HEK293 (cell line): ENCODE data around the gene NKX1-1.

Source experiments
- CTCF ChIA-PET: fragments of 350-600 bp; formaldehyde crosslinking; extraction: SDS; loops from one replicate; lab custom pipeline; 2021; ENCODE audit warnings: antibody characterized with exemption; lab: Yijun Ruan, JAX
- POLR2A ChIA-PET: fragments of 300-600 bp; formaldehyde crosslinking; extraction: SDS; loops from one replicate; lab custom pipeline; 2020; ENCODE audit warnings: antibody characterized with exemption, inconsistent platforms; lab: Yijun Ruan, JAX
- H3K27ac ChIP-seq: fragments of 200-500 bp; sonication (Bioruptor generic); 2 replicates; pipeline ENCODE4 v1.5.1; 2014; ENCODE audit warnings: low read depth, low read length, control low read depth, inconsistent platforms; ENCODE audit errors: extremely low read depth
- H3K36me3 ChIP-seq, 2 experiments: fragments of 200-500 bp in 1 of 2; sonication (Bioruptor generic) in 1 of 2; 1 replicate in 1 of 2; 2 replicates in 1 of 2; pipeline ENCODE4 v1.5.1; 2014 to 2017; ENCODE audit warnings: inconsistent platforms in 2 of 2, low read length in 2 of 2; ENCODE audit not compliant: control insufficient read depth in 2 of 2, insufficient read depth in 1 of 2
- H3K4me1 ChIP-seq: fragments of 200-500 bp; sonication (Bioruptor generic); 2 replicates; pipeline ENCODE4 v1.5.1; 2014; ENCODE audit warnings: mild to moderate bottlenecking, low read length, inconsistent platforms; ENCODE audit not compliant: control insufficient read depth, insufficient read depth
- H3K4me3 ChIP-seq: 2 replicates; pipeline ENCODE4 v1.5.1; 2011; ENCODE audit warnings: low read depth, mild to moderate bottlenecking, control low read depth, low read length, moderate library complexity
- H3K9me3 ChIP-seq: fragments of 200-500 bp; sonication (Bioruptor generic); 2 replicates; pipeline ENCODE4 v1.5.1; 2014; ENCODE audit warnings: low read depth, low read length, inconsistent platforms; ENCODE audit not compliant: control insufficient read depth, insufficient read depth
- BCL11A ChIP-seq: fragments of 450-650 bp; formaldehyde crosslinking; IDR thresholded peaks from 2 replicates; pipeline ENCODE4 v1.5.1; 2016; ENCODE audit warnings: low read depth, missing biosample characterization, missing genetic modification characterization
- EGR2 ChIP-seq: fragments of 450-650 bp; formaldehyde crosslinking; IDR thresholded peaks from 2 replicates; pipeline ENCODE4 v1.5.1; 2016; ENCODE audit warnings: low read depth, missing biosample characterization, missing genetic modification characterization
- SETDB1 ChIP-seq: IDR thresholded peaks from one replicate; pipeline ENCODE4 v1.6.1; 2017; ENCODE audit warnings: mild to moderate bottlenecking, low read length, moderate library complexity, mixed read lengths; ENCODE audit not compliant: insufficient read length
- ZBTB1 ChIP-seq: fragments of 450-650 bp; formaldehyde crosslinking; IDR thresholded peaks from 2 replicates; pipeline ENCODE4 v1.5.1; 2016; ENCODE audit warnings: missing biosample characterization, missing genetic modification characterization
- ZBTB21 ChIP-seq: fragments of 450-650 bp; formaldehyde crosslinking; IDR thresholded peaks from 2 replicates; pipeline ENCODE4 v1.5.1; 2017; ENCODE audit warnings: missing biosample characterization, missing genetic modification characterization
- ZBTB7A ChIP-seq: fragments of 450-650 bp; formaldehyde crosslinking; IDR thresholded peaks from 2 replicates; pipeline ENCODE4 v1.5.1; 2016; ENCODE audit warnings: low read depth, missing biosample characterization, missing genetic modification characterization
- ZFP37 ChIP-seq: fragments of 450-650 bp; formaldehyde crosslinking; IDR thresholded peaks from 2 replicates; pipeline ENCODE4 v1.5.1; 2016; ENCODE audit warnings: missing biosample characterization, missing genetic modification characterization
- ZNF10 ChIP-seq: fragments of 450-650 bp; formaldehyde crosslinking; IDR thresholded peaks from 2 replicates; pipeline ENCODE4 v1.5.1; 2017; ENCODE audit warnings: missing biosample characterization, missing genetic modification characterization
- ZNF121 ChIP-seq: fragments of 450-650 bp; formaldehyde crosslinking; IDR thresholded peaks from 2 replicates; pipeline ENCODE4 v1.5.1; 2016; ENCODE audit warnings: missing biosample characterization, missing genetic modification characterization
- ZNF16 ChIP-seq: fragments of 450-650 bp; formaldehyde crosslinking; IDR thresholded peaks from 2 replicates; pipeline ENCODE4 v1.5.1; 2016; ENCODE audit warnings: low read depth, missing biosample characterization, missing genetic modification characterization
- ZNF18 ChIP-seq: fragments of 450-650 bp; formaldehyde crosslinking; IDR thresholded peaks from 2 replicates; pipeline ENCODE4 v1.5.1; 2016; ENCODE audit warnings: missing biosample characterization, missing genetic modification characterization
- ZNF184 ChIP-seq: fragments of 450-650 bp; IDR thresholded peaks from 2 replicates; pipeline ENCODE4 v1.5.1; 2018; ENCODE audit warnings: missing biosample characterization, mild to moderate bottlenecking, missing genetic modification characterization
- ZNF266 ChIP-seq: fragments of 450-650 bp; formaldehyde crosslinking; IDR thresholded peaks from 2 replicates; pipeline ENCODE4 v1.5.1; 2016; ENCODE audit warnings: missing biosample characterization, missing genetic modification characterization, low read depth
- ZNF335 ChIP-seq: fragments of 450-650 bp; formaldehyde crosslinking; conservative IDR thresholded peaks from 2 replicates; pipeline ENCODE4 v1.5.1; 2016; ENCODE audit warnings: missing biosample characterization, missing genetic modification characterization
- ZNF391 ChIP-seq: fragments of 450-650 bp; formaldehyde crosslinking; IDR thresholded peaks from 2 replicates; pipeline ENCODE4 v1.5.1; 2016; ENCODE audit warnings: low read depth, missing biosample characterization, missing genetic modification characterization, borderline replicate concordance
- ZNF433 ChIP-seq: fragments of 450-650 bp; formaldehyde crosslinking; IDR thresholded peaks from 2 replicates; pipeline ENCODE4 v1.5.1; 2016; ENCODE audit warnings: missing biosample characterization, missing genetic modification characterization, low read depth
- ZNF48 ChIP-seq: fragments of 450-650 bp; formaldehyde crosslinking; IDR thresholded peaks from 2 replicates; pipeline ENCODE4 v1.5.1; 2016; ENCODE audit warnings: missing biosample characterization, missing genetic modification characterization
- ZNF510 ChIP-seq: fragments of 450-650 bp; formaldehyde crosslinking; IDR thresholded peaks from 2 replicates; pipeline ENCODE4 v1.5.1; 2018; ENCODE audit warnings: mild to moderate bottlenecking, missing genetic modification characterization, missing biosample characterization; ENCODE audit not compliant: insufficient replicate concordance
- ZNF521 ChIP-seq: fragments of 450-650 bp; formaldehyde crosslinking; IDR thresholded peaks from 2 replicates; pipeline ENCODE4 v1.5.1; 2017; ENCODE audit warnings: missing biosample characterization, mild to moderate bottlenecking, missing genetic modification characterization
- ZNF544 ChIP-seq: fragments of 450-650 bp; formaldehyde crosslinking; IDR thresholded peaks from 2 replicates; pipeline ENCODE4 v1.5.0; 2017; ENCODE audit warnings: missing biosample characterization, missing genetic modification characterization
- ZNF585B ChIP-seq: fragments of 450-650 bp; formaldehyde crosslinking; IDR thresholded peaks from 2 replicates; pipeline ENCODE4 v1.5.1; 2016; ENCODE audit warnings: missing biosample characterization, missing genetic modification characterization
- ZNF610 ChIP-seq: fragments of 450-650 bp; formaldehyde crosslinking; IDR thresholded peaks from 2 replicates; pipeline ENCODE4 v1.5.1; 2016; ENCODE audit warnings: missing biosample characterization, missing genetic modification characterization, borderline replicate concordance
- ZNF624 ChIP-seq: fragments of 450-650 bp; formaldehyde crosslinking; IDR thresholded peaks from 2 replicates; pipeline ENCODE4 v1.5.1; 2017; ENCODE audit warnings: missing biosample characterization, missing genetic modification characterization
- ZNF626 ChIP-seq: fragments of 450-650 bp; sonication (Bioruptor Pico); formaldehyde crosslinking; IDR thresholded peaks from 2 replicates; pipeline ENCODE4 v1.5.1; 2018; ENCODE audit warnings: missing biosample characterization, missing genetic modification characterization, inconsistent platforms
- ZNF654 ChIP-seq: fragments of 450-650 bp; formaldehyde crosslinking; IDR thresholded peaks from 2 replicates; pipeline ENCODE4 v1.5.1; 2016; ENCODE audit warnings: low read depth, missing biosample characterization, missing genetic modification characterization
- ZNF658 ChIP-seq: fragments of 450-650 bp; formaldehyde crosslinking; IDR thresholded peaks from 2 replicates; pipeline ENCODE4; 2016; ENCODE audit warnings: missing biosample characterization, missing genetic modification characterization
- ZNF664 ChIP-seq: fragments of 450-650 bp; formaldehyde crosslinking; IDR thresholded peaks from 2 replicates; pipeline ENCODE4 v1.5.1; 2016; ENCODE audit warnings: missing biosample characterization, missing genetic modification characterization
- ZXDB ChIP-seq: fragments of 450-650 bp; formaldehyde crosslinking; IDR thresholded peaks from 2 replicates; pipeline ENCODE4 v1.5.1; 2016; ENCODE audit warnings: missing biosample characterization, missing genetic modification characterization
- TF ChIP-seq, protein P1 (sequence below): fragments of 450-650 bp; formaldehyde crosslinking; IDR thresholded peaks from 2 replicates; pipeline ENCODE4 v1.5.1; 2016; ENCODE audit warnings: missing biosample characterization, missing genetic modification characterization

The NKX1-1 gene

DNA sequence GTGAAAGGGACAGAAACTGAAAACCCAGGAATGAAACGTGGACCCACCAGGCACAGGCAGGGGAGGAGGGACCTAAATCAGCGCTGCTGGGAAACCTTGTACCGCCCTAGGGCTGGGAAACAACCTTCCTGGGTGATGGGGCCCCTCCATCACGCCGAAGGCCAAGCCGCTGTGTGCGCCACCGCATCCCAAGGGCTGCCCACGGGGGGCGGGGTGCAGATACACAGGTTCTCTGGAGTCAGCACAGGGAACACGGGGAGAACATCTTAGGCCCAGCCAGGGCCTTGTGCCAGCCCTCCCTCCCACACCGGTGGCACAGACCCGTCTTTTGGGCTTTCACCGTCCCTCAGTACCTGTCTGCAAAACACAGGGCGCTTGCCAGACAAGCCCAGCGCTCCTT, 46.3 kb downstream of the NKX1-1 start:
- Histone ChIP-seq H3K9me3 (no peaks in the 10 kb centered on the region), H3K36me3 (peaks cover 0 to 60% of the 10 kb centered on the region in 2 experiments; a peak in 1 of 3 replicates), H3K4me3 (no peak overlapping the region), H3K27ac (no peak overlapping the region), H3K4me1 (no peaks in the 10 kb centered on the region)
- ChIA-PET POLR2A (no interaction called here), CTCF (no interaction called here)
- TF ChIP-seq ZNF544 (tag by site-specific recombination) (no peak), ZXDB (tag by site-specific recombination) (no peak), ZNF10 (tag by site-specific recombination) (no peak), ZNF654 (tag by site-specific recombination) (no peak), ZNF585B (tag by site-specific recombination) (no peak), ZNF521 (tag by site-specific recombination) (no peak), ZNF121 (tag by site-specific recombination) (no peak), ZNF664 (tag by site-specific recombination) (no peak), ZNF184 (tag by site-specific recombination) (no peak), ZBTB21 (tag by site-specific recombination) (no peak), ZNF16 (tag by site-specific recombination) (no peak), ZNF335 (no peak), ZNF624 (tag by site-specific recombination) (no peak), ZNF391 (tag by site-specific recombination) (no peak), ZNF433 (tag by site-specific recombination) (no peak), ZNF626 (no peak), ZNF510 (tag by site-specific recombination) (no peak), SETDB1 (no peak), ZFP37 (tag by site-specific recombination) (no peak), EGR2 (no peak)

- no peaks in the 10 kb centered on the region for H3K9me3 ChIP-seq
- CTCF ChIA-PET: no interaction called here
- H3K36me3 ChIP-seq: peaks cover 0 to 67% of the 10 kb centered on the region in 2 experiments; a peak in 1 of 3 replicates
- H3K4me1 ChIP-seq: no peaks in the 10 kb centered on the region
- no peak overlapping the region for H3K27ac ChIP-seq
- no peak overlapping the region for H3K4me3 ChIP-seq
- TF ChIP-seq ZNF266 (no peak), ZBTB7A (tag by site-specific recombination) (no peak), ZNF658 (tag by site-specific recombination) (no peak), ZNF18 (tag by site-specific recombination) (no peak), ZNF48 (tag by site-specific recombination) (no peak), ZNF610 (tag by site-specific recombination) (no peak), ZBTB1 (tag by site-specific recombination) (no peak), BCL11A (tag by site-specific recombination) (no peak)
- TF ChIP-seq, protein P1, sequence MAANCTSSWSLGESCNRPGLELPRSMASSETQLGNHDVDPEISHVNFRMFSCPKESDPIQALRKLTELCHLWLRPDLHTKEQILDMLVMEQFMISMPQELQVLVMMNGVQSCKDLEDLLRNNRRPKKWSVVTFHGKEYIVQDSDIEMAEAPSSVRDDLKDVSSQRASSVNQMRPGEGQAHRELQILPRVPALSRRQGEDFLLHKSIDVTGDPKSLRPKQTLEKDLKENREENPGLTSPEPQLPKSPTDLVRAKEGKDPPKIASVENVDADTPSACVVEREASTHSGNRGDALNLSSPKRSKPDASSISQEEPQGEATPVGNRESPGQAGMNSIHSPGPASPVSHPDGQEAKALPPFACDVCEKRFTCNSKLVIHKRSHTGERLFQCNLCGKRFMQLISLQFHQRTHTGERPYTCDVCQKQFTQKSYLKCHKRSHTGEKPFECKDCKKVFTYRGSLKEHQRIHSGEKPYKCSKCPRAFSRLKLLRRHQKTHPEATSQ (tag by site-specific recombination): no peak
- TF ChIP-seq, all 188 proteins: peak for 0
- POLR2A ChIA-PET: interaction anchor here (0.7 kb wide), 1 partner anchor 11 kb away, joined by 3 read pairs; no protein-coding TSS in a partner anchor
Observed at GRCh38 chr4:1359144-1359501, 47.1 kb downstream of the NKX1-1 start.
